Activated B cell treated with CpG ODN at 0.5 μM for 24 hours (primary cell): Measurements from ENCODE around the gene ARHGAP5. TPM values are rescaled to one million over a fixed set of nuclear protein-coding genes. Genes with fewer than 3 reads are reported as not detected.

Source experiments
- ATAC-seq: fragments of 200-7000 bp; cut with Tn5 transposase; one replicate; pipeline ENCODE4 v1.10.0; 2021; ENCODE audit warnings: low read depth, mild to moderate bottlenecking, moderate library complexity
- CTCF ChIA-PET: fragments of 350-600 bp; sonication (Branson Sonifier 250); formaldehyde crosslinking; loops from one replicate; lab custom pipeline; 2021; ENCODE audit warnings: antibody characterized with exemption; lab: Charles Lee
- POLR2A ChIA-PET: fragments of 350-600 bp; sonication (Branson Sonifier 250); formaldehyde crosslinking; loops from one replicate; lab custom pipeline; 2021; ENCODE audit warnings: antibody characterized with exemption; lab: Charles Lee
- DNase-seq: peaks from one replicate; pipeline ENCODE4 v3.0.0; 2022
- H3K27ac Mint-ChIP-seq: one replicate; pipeline ENCODE4 v1.8.0; 2020; ENCODE audit warnings: mixed read lengths
- H3K27me3 Mint-ChIP-seq: one replicate; pipeline ENCODE4 v1.8.0; 2021; ENCODE audit warnings: mixed read lengths
- H3K36me3 Mint-ChIP-seq: one replicate; pipeline ENCODE4 v1.8.0; 2021; ENCODE audit warnings: low read depth, mixed read lengths
- H3K4me1 Mint-ChIP-seq: one replicate; pipeline ENCODE4 v1.8.0; 2021; ENCODE audit warnings: mixed read lengths
- H3K4me3 Mint-ChIP-seq: one replicate; pipeline ENCODE4 v1.8.0; 2020; ENCODE audit warnings: mild to moderate bottlenecking, mixed read lengths
- H3K9me3 Mint-ChIP-seq: one replicate; pipeline ENCODE4 v1.8.0; 2020; ENCODE audit warnings: mixed read lengths
- intact Hi-C: fragments of 100-400 bp; cut with micrococcal nuclease; formaldehyde crosslinking; loops from one replicate; pipeline ENCODE4 v1.15.1; 2024
- total RNA-seq: library from RNA; stranded (reverse); gene quantifications from 2 replicates; pipeline ENCODE4 v1.2.3, GENCODE V29; 2022
- TF ChIP-seq, protein P1 (sequence below): fragments of 200-600 bp; IDR thresholded peaks from one replicate; pipeline ENCODE4 v1.8.0; 2022; ENCODE audit warnings: antibody characterized with exemption, mild to moderate bottlenecking

Gene ARHGAP5
- total RNA-seq, 1 donor from 2014 or later: 54.4 TPM

DNA sequence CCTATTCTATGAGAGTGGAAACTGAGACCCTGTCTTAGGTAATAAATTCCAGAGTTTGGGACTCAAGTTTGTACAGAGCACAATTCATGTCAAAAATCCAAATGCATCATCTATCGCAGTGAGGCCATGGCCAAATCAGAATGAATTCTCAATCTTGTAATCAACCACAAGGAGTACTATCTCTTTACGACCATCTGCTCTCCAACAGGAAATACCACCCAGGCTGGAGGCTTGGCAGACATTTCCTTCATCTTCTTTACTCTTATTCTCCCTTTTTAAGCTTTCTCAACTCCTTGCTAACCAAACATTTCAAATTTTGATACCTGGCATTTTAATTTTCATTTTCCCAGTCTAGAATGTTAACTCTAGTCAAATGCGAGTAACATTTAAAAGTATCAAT is 92.1 kb downstream of the ARHGAP5 start:
- Mint-ChIP-seq H3K27me3 (no peaks in the 10 kb centered on the region), H3K27ac (no peak overlapping the region), H3K36me3 (no peaks in the 10 kb centered on the region), H3K4me1 (peaks cover 15% of the 10 kb centered on the region), H3K4me3 (no peak overlapping the region), H3K9me3 (no peaks in the 10 kb centered on the region)
- ATAC-seq (no peak), DNase-seq (no peak)
- ChIA-PET POLR2A (no interaction called here), CTCF (no interaction called here)
- intact Hi-C loops: no loop called here
- TF ChIP-seq, protein P1, sequence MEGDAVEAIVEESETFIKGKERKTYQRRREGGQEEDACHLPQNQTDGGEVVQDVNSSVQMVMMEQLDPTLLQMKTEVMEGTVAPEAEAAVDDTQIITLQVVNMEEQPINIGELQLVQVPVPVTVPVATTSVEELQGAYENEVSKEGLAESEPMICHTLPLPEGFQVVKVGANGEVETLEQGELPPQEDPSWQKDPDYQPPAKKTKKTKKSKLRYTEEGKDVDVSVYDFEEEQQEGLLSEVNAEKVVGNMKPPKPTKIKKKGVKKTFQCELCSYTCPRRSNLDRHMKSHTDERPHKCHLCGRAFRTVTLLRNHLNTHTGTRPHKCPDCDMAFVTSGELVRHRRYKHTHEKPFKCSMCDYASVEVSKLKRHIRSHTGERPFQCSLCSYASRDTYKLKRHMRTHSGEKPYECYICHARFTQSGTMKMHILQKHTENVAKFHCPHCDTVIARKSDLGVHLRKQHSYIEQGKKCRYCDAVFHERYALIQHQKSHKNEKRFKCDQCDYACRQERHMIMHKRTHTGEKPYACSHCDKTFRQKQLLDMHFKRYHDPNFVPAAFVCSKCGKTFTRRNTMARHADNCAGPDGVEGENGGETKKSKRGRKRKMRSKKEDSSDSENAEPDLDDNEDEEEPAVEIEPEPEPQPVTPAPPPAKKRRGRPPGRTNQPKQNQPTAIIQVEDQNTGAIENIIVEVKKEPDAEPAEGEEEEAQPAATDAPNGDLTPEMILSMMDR: no peak

DNA sequence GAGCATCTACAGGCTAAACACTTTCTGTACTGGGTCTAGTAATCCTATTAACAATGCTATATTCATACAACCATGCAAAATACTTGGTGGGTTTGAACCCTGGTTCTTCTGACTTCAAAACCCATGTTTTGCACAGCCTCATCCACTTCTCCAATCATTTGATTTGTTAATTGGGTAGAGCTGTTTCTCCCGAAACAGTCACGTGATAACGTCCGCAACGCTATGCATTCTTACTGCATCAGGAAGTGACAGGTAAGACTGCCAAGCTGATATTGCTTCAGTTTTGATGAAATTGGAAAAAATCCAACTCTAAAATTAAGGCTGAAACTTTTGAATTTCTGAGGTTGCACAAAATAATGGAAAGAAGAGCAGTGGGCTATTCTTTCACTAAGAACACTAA is 94.4 kb downstream of the ARHGAP5 start:
- H3K9me3 Mint-ChIP-seq: no peaks in the 10 kb centered on the region
- H3K4me1 Mint-ChIP-seq: peaks cover 2% of the 10 kb centered on the region
- no peaks in the 10 kb centered on the region for H3K27me3 Mint-ChIP-seq
- ATAC-seq (no peak), DNase-seq (no peak)
- H3K4me3 Mint-ChIP-seq: no peak overlapping the region
- ChIA-PET POLR2A (no interaction called here), CTCF (interaction anchor here (1.7 kb wide), 1 partner anchor 15 kb away, joined by 3 read pairs; no protein-coding TSS in a partner anchor)
- TF ChIP-seq, protein P1: no peak
- no peak overlapping the region for H3K27ac Mint-ChIP-seq
- H3K36me3 Mint-ChIP-seq: no peaks in the 10 kb centered on the region
- intact Hi-C loops: no loop called here

DNA sequence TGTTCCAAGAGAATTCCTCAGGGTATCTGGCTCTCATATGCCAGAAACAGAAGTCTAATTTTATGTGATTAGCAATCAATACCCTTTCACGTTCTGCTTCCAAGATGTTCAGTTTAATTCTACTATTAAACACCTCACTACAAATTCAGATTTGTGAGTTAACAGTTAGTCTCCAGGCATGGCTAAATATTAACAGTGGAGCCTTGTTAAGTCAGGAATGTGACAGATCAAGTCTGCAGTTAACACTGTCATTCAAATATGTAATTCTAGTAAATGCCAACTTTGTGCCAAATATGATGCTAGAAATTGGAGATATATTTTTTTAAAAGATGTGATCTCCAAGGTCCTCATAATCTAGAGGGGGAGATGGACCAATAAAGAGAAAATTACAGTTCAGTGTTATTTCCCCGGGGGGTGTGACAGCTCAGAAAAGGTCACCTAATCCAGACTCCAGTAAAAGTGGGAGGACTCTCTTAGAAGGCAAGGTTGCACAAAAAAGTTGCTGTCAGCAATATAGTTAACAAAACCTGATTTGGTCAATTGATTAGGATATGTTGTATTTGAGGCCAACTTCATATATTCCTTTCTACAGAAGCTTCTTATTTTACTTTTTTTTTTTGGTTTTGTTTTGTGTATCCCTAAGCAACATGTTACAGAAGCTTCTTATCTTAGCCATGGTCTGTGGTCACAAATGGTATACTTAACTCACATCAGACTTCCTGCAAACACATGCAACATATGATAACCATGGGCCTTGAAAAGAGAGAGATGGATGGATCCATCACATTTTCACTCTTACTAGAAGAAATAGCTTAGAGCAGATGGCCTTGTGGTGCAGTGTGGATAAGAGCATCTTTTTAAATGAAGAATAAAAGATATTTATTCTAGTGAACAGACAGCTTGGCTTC is 106.3 kb downstream of the ARHGAP5 start:
- H3K4me1 Mint-ChIP-seq: peaks cover 10% of the 10 kb centered on the region
- POLR2A ChIA-PET: no interaction called here

DNA sequence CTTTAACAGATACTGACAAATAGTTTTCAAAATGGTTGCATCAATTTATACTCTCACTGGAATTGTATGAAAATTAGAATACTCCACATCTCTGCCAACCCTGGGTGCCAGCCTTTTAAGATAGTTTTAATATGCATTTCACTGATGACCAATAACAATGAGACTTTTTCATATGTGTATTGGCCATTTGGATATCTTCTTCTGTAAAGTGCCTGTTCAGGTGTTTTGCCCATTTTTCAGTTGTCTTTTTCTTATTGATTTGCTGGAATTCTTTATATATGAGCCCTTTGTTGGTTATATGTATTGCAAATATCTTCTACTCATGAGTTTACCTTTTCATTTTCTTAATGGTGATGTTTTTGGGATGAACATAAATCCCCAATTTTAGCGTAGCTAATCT is 108.0 kb downstream of the ARHGAP5 start:
- POLR2A ChIA-PET: no interaction called here
- H3K27me3 Mint-ChIP-seq: peaks cover 2% of the 10 kb centered on the region
- DNase-seq (no peak), ATAC-seq (no peak)
- TF ChIP-seq, protein P1: no peak
- H3K36me3 Mint-ChIP-seq: no peaks in the 10 kb centered on the region
- CTCF ChIA-PET: no interaction called here
- peaks cover 4% of the 10 kb centered on the region for H3K9me3 Mint-ChIP-seq
- H3K4me3 Mint-ChIP-seq: no peak overlapping the region
- H3K4me1 Mint-ChIP-seq: peaks cover 16% of the 10 kb centered on the region
- H3K27ac Mint-ChIP-seq: no peak overlapping the region
- intact Hi-C loops: no loop called here

More for the DNA sequence above, 106.3 kb downstream of the ARHGAP5 start:
- TF ChIP-seq, protein P1: no peak
- DNase-seq (no peak), ATAC-seq (no peak)
- Mint-ChIP-seq H3K36me3 (no peaks in the 10 kb centered on the region), H3K27me3 (peaks cover 4% of the 10 kb centered on the region), H3K9me3 (peaks cover 10% of the 10 kb centered on the region), H3K27ac (no peak overlapping the region), H3K4me3 (no peak overlapping the region)
- CTCF ChIA-PET: no interaction called here
- intact Hi-C loops: no loop called here

DNA sequence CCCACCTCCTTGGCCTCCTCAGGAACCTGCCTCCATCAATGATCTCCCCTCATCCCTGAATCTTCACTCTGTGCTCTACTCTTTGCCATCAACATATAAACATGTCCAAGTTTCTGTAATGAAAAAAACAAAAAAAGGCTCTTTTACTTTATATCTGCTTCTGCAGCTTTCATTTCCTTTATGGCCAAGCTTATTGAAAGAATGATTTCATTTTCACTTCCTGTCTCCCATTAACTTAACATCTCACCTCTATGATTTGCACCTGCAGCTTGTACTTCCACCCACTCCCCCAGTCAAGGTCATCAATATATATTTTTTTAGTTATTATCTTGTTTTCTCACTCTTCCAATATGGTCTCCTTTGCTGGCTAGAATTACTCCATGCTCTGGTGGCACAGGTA is 109.1 kb downstream of the ARHGAP5 start:
- peaks cover 21% of the 10 kb centered on the region for H3K4me1 Mint-ChIP-seq
- TF ChIP-seq, protein P1: no peak
- POLR2A ChIA-PET: interaction anchor here (0.7 to 0.9 kb wide), 2 partner anchors 17 to 110 kb away, joined by 3 to 5 read pairs; partner anchors contain the start of gene ARHGAP5
- H3K9me3 Mint-ChIP-seq: peaks cover 2% of the 10 kb centered on the region
- ATAC-seq: no peak
- peak overlapping the region; percentile 60 for H3K4me3 Mint-ChIP-seq
- intact Hi-C loops: loop anchor here (1.0 to 2.0 kb wide), 2 partner anchors 8 to 15 kb away; no protein-coding TSS in a partner anchor
- no peak for DNase-seq
- peaks cover 2% of the 10 kb centered on the region for H3K27me3 Mint-ChIP-seq
- H3K36me3 Mint-ChIP-seq: no peaks in the 10 kb centered on the region
- CTCF ChIA-PET: interaction anchor here (1.0 kb wide), 1 partner anchor 15 kb away, joined by 3 read pairs; no protein-coding TSS in a partner anchor
- peak overlapping the region; percentile 80 for H3K27ac Mint-ChIP-seq
